ENCODE results near the gene CMTM3. TPM values are rescaled to one million over a fixed set of nuclear protein-coding genes. Genes with fewer than 3 reads are reported as not detected.

The CMTM3 gene
- total RNA-seq, 1 donor from 2014 or later, result 62.4 TPM

DNA sequence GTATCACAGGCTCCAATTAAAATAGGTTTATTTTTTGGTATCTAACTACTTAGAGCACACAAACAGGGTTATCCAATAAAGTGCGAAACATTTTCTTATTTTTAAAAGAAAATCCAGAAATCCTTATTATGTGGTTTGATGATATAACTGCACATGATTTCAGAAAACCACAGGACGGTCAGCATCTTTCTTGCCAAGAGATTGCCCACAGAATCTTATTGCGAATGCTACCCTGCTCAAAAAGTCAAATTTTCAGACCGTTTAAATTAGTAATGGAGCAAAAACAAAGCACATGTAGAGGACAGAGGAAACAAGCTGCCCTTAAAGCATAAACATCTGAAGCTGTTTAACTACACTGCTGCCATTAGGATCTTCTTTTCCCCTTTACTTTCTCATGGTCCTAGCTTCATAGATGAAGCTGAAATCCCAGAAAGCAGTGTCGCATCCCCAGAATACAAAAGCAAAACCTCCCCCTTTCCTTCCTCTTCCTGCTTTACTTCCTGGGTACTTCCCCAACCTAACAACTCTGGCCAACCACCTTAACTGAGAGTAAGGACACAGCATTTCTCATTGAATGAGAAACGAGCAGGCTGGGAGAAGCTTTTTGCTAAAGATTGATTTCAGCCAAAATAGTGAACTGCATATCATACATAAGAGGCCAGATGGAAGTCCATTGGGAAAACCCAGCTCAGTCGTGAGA is 48.3 kb downstream of the CMTM3 start:
- H3K27ac ChIP-seq (ENCODE audit: low read depth, low read length), result no peak overlapping the region
- H3K4me3 Mint-ChIP-seq (ENCODE audit: unreplicated experiment), result no peak overlapping the region
- H3K27me3 ChIP-seq (ENCODE audit: insufficient read depth, low read length), result no peaks in the 10 kb centered on the region
- H3K4me1 Mint-ChIP-seq (ENCODE audit: low read depth, unreplicated experiment), result peaks cover 4% of the 10 kb centered on the region
- H3K9me3 Mint-ChIP-seq (ENCODE audit: unreplicated experiment), result no peaks in the 10 kb centered on the region
- DNase-seq (ENCODE audit: low read depth), result peak; percentile 41
- H3K9ac ChIP-seq (ENCODE audit: low read length), result no peak overlapping the region
- H3K4me1 ChIP-seq (ENCODE audit: insufficient read depth, low read length), result peaks cover 6% of the 10 kb centered on the region
- no peaks in the 10 kb centered on the region for H3K79me2 ChIP-seq (ENCODE audit: insufficient read depth, low read length)
- H3K27me3 Mint-ChIP-seq (ENCODE audit: low read depth, unreplicated experiment), result no peaks in the 10 kb centered on the region
- H3K27ac Mint-ChIP-seq (ENCODE audit: unreplicated experiment), result no peak overlapping the region
- no peaks in the 10 kb centered on the region for H3K36me3 ChIP-seq (ENCODE audit: insufficient read depth, low read length)
- H3K9me3 ChIP-seq (ENCODE audit: insufficient read depth, low read depth, low read length), result no peaks in the 10 kb centered on the region
- no peak overlapping the region for H3K4me2 ChIP-seq (ENCODE audit: low read length)
- H2AFZ ChIP-seq (ENCODE audit: low read depth, low read length), result no peak overlapping the region
- H4K20me1 ChIP-seq (ENCODE audit: insufficient read depth, low read length), result no peaks in the 10 kb centered on the region
- TF ChIP-seq, protein P1, sequence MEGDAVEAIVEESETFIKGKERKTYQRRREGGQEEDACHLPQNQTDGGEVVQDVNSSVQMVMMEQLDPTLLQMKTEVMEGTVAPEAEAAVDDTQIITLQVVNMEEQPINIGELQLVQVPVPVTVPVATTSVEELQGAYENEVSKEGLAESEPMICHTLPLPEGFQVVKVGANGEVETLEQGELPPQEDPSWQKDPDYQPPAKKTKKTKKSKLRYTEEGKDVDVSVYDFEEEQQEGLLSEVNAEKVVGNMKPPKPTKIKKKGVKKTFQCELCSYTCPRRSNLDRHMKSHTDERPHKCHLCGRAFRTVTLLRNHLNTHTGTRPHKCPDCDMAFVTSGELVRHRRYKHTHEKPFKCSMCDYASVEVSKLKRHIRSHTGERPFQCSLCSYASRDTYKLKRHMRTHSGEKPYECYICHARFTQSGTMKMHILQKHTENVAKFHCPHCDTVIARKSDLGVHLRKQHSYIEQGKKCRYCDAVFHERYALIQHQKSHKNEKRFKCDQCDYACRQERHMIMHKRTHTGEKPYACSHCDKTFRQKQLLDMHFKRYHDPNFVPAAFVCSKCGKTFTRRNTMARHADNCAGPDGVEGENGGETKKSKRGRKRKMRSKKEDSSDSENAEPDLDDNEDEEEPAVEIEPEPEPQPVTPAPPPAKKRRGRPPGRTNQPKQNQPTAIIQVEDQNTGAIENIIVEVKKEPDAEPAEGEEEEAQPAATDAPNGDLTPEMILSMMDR (IDR thresholded peaks at IDR 0.05; ENCODE audit: insufficient read depth, low read depth, low read length), result no peak
- TF ChIP-seq EZH2 (IDR thresholded peaks at IDR 0.05; ENCODE audit: insufficient read depth, low read length), result no peak
- no peak for FAIRE-seq
- no peak overlapping the region for H3K4me3 ChIP-seq (ENCODE audit: insufficient read depth, low read depth, low read length)
- no peaks in the 10 kb centered on the region for H3K36me3 Mint-ChIP-seq (ENCODE audit: low read depth, unreplicated experiment)

- no peaks in the 10 kb centered on the region for H3K27me3 ChIP-seq (ENCODE audit: insufficient read depth, low read length)
- H3K79me2 ChIP-seq (ENCODE audit: insufficient read depth, low read length), result no peaks in the 10 kb centered on the region
- H3K9me3 Mint-ChIP-seq (ENCODE audit: unreplicated experiment), result no peaks in the 10 kb centered on the region
- H3K4me1 ChIP-seq (ENCODE audit: insufficient read depth, low read length), result peaks cover 6% of the 10 kb centered on the region
- H3K27me3 Mint-ChIP-seq (ENCODE audit: low read depth, unreplicated experiment), result no peaks in the 10 kb centered on the region
- H3K27ac ChIP-seq (ENCODE audit: low read depth, low read length), result no peak overlapping the region
- no peak overlapping the region for H2AFZ ChIP-seq (ENCODE audit: low read depth, low read length)
- no peak overlapping the region for H3K9ac ChIP-seq (ENCODE audit: low read length)
- DNase-seq (ENCODE audit: low read depth), result no peak
- peaks cover 4% of the 10 kb centered on the region for H3K4me1 Mint-ChIP-seq (ENCODE audit: low read depth, unreplicated experiment)
- peaks cover 4% of the 10 kb centered on the region for H4K20me1 ChIP-seq (ENCODE audit: insufficient read depth, low read length)
- TF ChIP-seq EZH2 (IDR thresholded peaks at IDR 0.05; ENCODE audit: insufficient read depth, low read length), result no peak
- TF ChIP-seq, protein P1 (IDR thresholded peaks at IDR 0.05; ENCODE audit: insufficient read depth, low read depth, low read length), result no peak
- H3K4me3 ChIP-seq (ENCODE audit: insufficient read depth, low read depth, low read length), result no peak overlapping the region
- FAIRE-seq, result no peak
- H3K27ac Mint-ChIP-seq (ENCODE audit: unreplicated experiment), result no peak overlapping the region
- no peaks in the 10 kb centered on the region for H3K9me3 ChIP-seq (ENCODE audit: insufficient read depth, low read depth, low read length)
- no peaks in the 10 kb centered on the region for H3K36me3 ChIP-seq (ENCODE audit: insufficient read depth, low read length)
- no peak overlapping the region for H3K4me2 ChIP-seq (ENCODE audit: low read length)
- no peaks in the 10 kb centered on the region for H3K36me3 Mint-ChIP-seq (ENCODE audit: low read depth, unreplicated experiment)
- no peak overlapping the region for H3K4me3 Mint-ChIP-seq (ENCODE audit: unreplicated experiment)
Measured at GRCh38 chr16:66653581-66654350, 49.3 kb downstream of the CMTM3 start.

Data from astrocyte (in vitro differentiated cells and primary cell).